ENCODE results near the gene TMEM125. TPM values are rescaled to one million over a fixed set of nuclear protein-coding genes. Genes with fewer than 3 reads are reported as not detected.

The TMEM125 gene
- total RNA-seq, 2 experiments from 2014 or later, result 0.23 TPM; not detected in 1

DNA sequence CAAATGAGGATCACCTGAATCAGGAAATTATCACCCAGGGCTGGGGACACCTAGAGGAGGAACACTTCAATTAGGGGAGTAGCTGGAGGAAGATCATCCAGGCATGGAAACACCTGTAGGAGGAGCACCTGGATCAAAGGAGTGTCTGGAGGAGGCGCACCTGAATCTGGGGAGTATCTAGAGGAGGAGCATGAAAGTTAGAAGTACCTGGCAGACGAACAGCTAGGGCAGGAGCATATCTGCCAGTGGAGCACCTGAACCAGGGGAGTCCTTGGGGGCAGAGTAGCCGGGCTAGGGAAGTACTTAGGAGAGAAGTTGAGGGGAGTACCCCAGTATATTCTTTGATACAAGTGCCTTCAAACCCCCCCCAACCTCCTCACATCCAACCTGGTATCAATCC is 14.3 kb downstream of the TMEM125 start:
- POLR2A ChIA-PET, result no interaction called here
- CTCF ChIA-PET (ENCODE audit: unreplicated experiment), result no interaction called here

GRCh38 chr1:43284546-43285110 is 14.8 kb downstream of the TMEM125 start:
- no peak overlapping the region for H3K27ac ChIP-seq (ENCODE audit: low read depth, low read length, poor library complexity, severe bottlenecking)
- intact Hi-C loops (cut with micrococcal nuclease; ENCODE audit: unreplicated experiment), result no loop called here
- BruUV-seq (replicated peaks), result no TSS peak
- no peak overlapping the region for H2AFZ ChIP-seq (ENCODE audit: low read length)
- no peaks in the 10 kb centered on the region for H3K4me1 ChIP-seq (ENCODE audit: insufficient read depth, low read length, poor library complexity, severe bottlenecking)
- no peaks in the 10 kb centered on the region for H3K79me2 ChIP-seq (ENCODE audit: insufficient read depth, low read depth, low read length)
- H3K9me2 ChIP-seq (ENCODE audit: insufficient read depth, low read length), result no peaks in the 10 kb centered on the region
- no peaks in the 10 kb centered on the region for H3K36me3 ChIP-seq (ENCODE audit: insufficient read depth, low read length)
- no peak for DNase-seq (ENCODE audit: low spot score)
- ChIA-PET CTCF (ENCODE audit: unreplicated experiment) (no interaction called here), POLR2A (no interaction called here)
- no peaks in the 10 kb centered on the region for H3K9me3 ChIP-seq (ENCODE audit: low read length)
- H4K20me1 ChIP-seq (ENCODE audit: insufficient read depth, low read length), result no peaks in the 10 kb centered on the region
- no peak overlapping the region for H3K4me2 ChIP-seq (ENCODE audit: low read length)
- no peak overlapping the region for H3K4me3 ChIP-seq (ENCODE audit: low read depth, low read length, poor library complexity, severe bottlenecking)
- TF ChIP-seq EZH2phosphoT487 (IDR thresholded peaks at IDR 0.05; ENCODE audit: borderline replicate concordance, low read depth, low read length), result no peak
- TF ChIP-seq, protein P1, sequence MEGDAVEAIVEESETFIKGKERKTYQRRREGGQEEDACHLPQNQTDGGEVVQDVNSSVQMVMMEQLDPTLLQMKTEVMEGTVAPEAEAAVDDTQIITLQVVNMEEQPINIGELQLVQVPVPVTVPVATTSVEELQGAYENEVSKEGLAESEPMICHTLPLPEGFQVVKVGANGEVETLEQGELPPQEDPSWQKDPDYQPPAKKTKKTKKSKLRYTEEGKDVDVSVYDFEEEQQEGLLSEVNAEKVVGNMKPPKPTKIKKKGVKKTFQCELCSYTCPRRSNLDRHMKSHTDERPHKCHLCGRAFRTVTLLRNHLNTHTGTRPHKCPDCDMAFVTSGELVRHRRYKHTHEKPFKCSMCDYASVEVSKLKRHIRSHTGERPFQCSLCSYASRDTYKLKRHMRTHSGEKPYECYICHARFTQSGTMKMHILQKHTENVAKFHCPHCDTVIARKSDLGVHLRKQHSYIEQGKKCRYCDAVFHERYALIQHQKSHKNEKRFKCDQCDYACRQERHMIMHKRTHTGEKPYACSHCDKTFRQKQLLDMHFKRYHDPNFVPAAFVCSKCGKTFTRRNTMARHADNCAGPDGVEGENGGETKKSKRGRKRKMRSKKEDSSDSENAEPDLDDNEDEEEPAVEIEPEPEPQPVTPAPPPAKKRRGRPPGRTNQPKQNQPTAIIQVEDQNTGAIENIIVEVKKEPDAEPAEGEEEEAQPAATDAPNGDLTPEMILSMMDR (conservative IDR thresholded peaks at IDR 0.05; ENCODE audit: low read length), result no peak

More for the DNA sequence above, 14.3 kb downstream of the TMEM125 start:
- no peaks in the 10 kb centered on the region for H4K20me1 ChIP-seq (ENCODE audit: insufficient read depth, low read length)
- H3K4me2 ChIP-seq (ENCODE audit: low read length), result no peak overlapping the region
- DNase-seq (ENCODE audit: low spot score), result no peak
- no peaks in the 10 kb centered on the region for H3K9me3 ChIP-seq (ENCODE audit: low read length)
- no peaks in the 10 kb centered on the region for H3K79me2 ChIP-seq (ENCODE audit: insufficient read depth, low read depth, low read length)
- BruUV-seq (replicated peaks), result no TSS peak
- TF ChIP-seq, protein P1 (conservative IDR thresholded peaks at IDR 0.05; ENCODE audit: low read length), result no peak
- TF ChIP-seq EZH2phosphoT487 (IDR thresholded peaks at IDR 0.05; ENCODE audit: borderline replicate concordance, low read depth, low read length), result no peak
- no peak overlapping the region for H3K4me3 ChIP-seq (ENCODE audit: low read depth, low read length, poor library complexity, severe bottlenecking)
- no peaks in the 10 kb centered on the region for H3K9me2 ChIP-seq (ENCODE audit: insufficient read depth, low read length)
- no peak overlapping the region for H2AFZ ChIP-seq (ENCODE audit: low read length)
- no peak overlapping the region for H3K27ac ChIP-seq (ENCODE audit: low read depth, low read length, poor library complexity, severe bottlenecking)
- intact Hi-C loops (cut with micrococcal nuclease; ENCODE audit: unreplicated experiment), result no loop called here
- no peaks in the 10 kb centered on the region for H3K4me1 ChIP-seq (ENCODE audit: insufficient read depth, low read length, poor library complexity, severe bottlenecking)
- H3K36me3 ChIP-seq (ENCODE audit: insufficient read depth, low read length), result no peaks in the 10 kb centered on the region

- ChIA-PET POLR2A (interaction anchor here (0.7 kb wide), 1 partner anchor 960 kb away, joined by 4 read pairs; no protein-coding TSS in a partner anchor), CTCF (ENCODE audit: unreplicated experiment) (no interaction called here)
- intact Hi-C loops (cut with micrococcal nuclease; ENCODE audit: unreplicated experiment), result no loop called here
- no peak for DNase-seq (ENCODE audit: low spot score)
- Histone ChIP-seq H3K4me3 (ENCODE audit: low read depth, low read length, poor library complexity, severe bottlenecking) (no peak within 1 kb of the TSS), H3K9me3 (ENCODE audit: low read length) (no peaks in the 10 kb centered on the region), H3K9me2 (ENCODE audit: insufficient read depth, low read length) (no peaks in the 10 kb centered on the region), H3K4me1 (ENCODE audit: insufficient read depth, low read length, poor library complexity, severe bottlenecking) (no peaks in the 10 kb centered on the region), H3K79me2 (ENCODE audit: insufficient read depth, low read depth, low read length) (no peaks in the 10 kb centered on the region), H4K20me1 (ENCODE audit: insufficient read depth, low read length) (no peaks in the 10 kb centered on the region), H2AFZ (ENCODE audit: low read length) (no peak within 1 kb of the TSS), H3K27ac (ENCODE audit: low read depth, low read length, poor library complexity, severe bottlenecking) (no peak within 1 kb of the TSS), H3K4me2 (ENCODE audit: low read length) (no peak within 1 kb of the TSS), H3K36me3 (ENCODE audit: insufficient read depth, low read length) (no peaks in the 10 kb centered on the region)
- BruUV-seq (replicated peaks), result no TSS peak
- no peak for TF ChIP-seq EZH2phosphoT487 (IDR thresholded peaks at IDR 0.05; ENCODE audit: borderline replicate concordance, low read depth, low read length)
- TF ChIP-seq, protein P1 (conservative IDR thresholded peaks at IDR 0.05; ENCODE audit: low read length), result no peak
Measured at GRCh38 chr1:43285269-43285990, 15.6 kb downstream of the TMEM125 start, which contains the start of gene C1orf210. TSS of gene C1orf210 (minus strand) at chr1:43285581. CDS start at chr1:43283270, 2,311 bp downstream.

All from OCI-LY7 (cell line).